ENCODE data around the gene ODC1.

The ODC1 gene

DNA sequence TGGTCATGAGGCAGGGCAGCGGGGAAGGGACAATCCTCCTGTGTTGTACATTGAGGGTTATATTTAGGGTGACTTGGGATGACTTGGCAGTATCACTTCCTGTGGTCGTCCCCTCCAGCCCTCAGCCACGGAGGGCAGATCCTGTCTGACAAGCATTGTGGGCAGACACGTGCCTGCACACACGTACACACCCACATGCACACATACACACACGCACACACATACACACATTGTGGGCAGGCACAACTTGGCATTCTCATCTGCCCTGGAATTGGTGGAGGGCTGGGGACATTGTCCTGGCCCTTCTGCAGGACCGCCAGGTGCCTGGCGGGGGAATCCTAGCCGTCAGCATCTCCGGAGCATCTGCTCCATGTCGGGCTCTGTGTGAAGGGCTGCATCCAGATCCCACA, 47.6 kb downstream of the ODC1 start:
- DNase-seq (ENCODE audit: low read depth, low spot score): no peak

DNA sequence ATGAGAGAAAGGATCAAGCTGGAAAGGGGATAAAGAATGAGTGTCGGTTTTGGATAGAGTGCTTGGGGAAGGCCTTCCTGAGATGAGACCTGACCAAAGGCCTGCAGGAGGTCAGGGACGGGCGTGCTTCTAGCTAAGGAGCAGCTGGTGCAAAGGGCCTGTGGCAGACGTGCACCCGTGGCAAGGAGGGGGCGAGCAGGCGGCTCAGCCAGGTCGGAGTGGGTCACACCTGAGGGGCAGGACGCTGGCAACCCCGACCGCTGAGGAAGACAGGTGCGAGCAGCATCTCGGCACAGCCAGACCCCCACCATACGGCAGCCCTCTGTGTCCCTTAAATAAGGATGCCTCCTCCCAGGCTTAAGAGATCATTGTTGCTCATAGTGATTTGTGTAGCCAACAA, 48.1 kb downstream of the ODC1 start:
- DNase-seq (ENCODE audit: low read depth, low spot score): no peak

DNA sequence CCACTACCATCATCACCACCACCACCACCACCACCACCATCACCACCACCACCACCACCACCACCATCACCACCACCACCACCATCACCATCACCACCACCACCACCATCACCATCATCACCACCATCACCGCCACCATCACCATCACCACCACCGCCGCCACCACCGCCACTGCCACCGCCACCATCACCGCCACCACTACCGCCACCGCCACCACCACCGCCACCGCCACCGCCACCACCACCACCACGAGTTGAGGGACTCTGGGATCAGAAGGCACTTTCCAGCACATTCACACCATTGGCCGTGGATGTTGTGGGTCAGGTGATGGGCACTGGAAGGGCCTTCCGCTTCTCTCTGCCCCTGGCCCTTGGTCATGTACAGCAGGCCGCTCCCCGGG, 48.8 kb downstream of the ODC1 start:
- no peak for DNase-seq (ENCODE audit: low read depth, low spot score)

DNA sequence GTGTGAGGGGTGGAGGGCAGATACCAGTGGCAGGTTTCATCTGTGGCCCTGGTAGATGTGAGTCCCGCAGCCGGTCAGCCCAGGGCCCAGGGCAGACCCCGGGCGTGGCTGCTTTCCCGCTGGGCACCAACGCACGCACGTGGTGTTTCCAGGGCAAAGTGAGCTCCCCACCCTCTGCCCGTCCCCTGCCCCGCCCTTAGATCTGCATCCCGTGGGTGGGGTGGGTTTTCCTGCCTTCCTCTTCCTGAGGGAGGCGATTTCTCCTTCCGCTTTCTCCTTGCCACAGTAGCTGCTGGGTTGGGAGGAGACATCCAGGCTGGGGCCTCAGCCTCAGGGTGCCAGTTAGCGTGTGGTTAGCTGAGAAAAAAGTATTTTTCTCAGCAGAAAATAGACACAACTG, 49.6 kb downstream of the ODC1 start:
- no peak for DNase-seq (ENCODE audit: low read depth, low spot score)

DNA sequence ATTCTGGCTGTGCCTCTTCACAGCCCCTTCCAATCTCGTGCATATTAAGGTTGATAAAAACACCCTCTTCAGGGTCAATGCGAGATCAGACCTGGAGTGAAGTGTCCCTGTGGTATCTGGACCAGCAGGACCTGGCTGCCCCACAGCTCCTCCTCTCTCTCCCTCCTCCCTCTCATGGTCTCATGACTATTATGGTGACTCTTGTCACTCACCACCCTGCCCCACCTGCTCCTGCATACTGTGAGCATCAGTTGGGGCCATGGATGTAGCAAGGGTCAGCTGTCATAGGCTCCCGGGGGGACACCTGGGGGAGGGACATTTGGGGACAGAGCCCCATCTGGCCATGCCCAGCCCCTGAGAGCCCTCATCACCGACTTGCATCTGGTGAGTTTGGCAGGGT, 50.2 kb downstream of the ODC1 start:
- no peak for DNase-seq (ENCODE audit: low read depth, low spot score)

DNA sequence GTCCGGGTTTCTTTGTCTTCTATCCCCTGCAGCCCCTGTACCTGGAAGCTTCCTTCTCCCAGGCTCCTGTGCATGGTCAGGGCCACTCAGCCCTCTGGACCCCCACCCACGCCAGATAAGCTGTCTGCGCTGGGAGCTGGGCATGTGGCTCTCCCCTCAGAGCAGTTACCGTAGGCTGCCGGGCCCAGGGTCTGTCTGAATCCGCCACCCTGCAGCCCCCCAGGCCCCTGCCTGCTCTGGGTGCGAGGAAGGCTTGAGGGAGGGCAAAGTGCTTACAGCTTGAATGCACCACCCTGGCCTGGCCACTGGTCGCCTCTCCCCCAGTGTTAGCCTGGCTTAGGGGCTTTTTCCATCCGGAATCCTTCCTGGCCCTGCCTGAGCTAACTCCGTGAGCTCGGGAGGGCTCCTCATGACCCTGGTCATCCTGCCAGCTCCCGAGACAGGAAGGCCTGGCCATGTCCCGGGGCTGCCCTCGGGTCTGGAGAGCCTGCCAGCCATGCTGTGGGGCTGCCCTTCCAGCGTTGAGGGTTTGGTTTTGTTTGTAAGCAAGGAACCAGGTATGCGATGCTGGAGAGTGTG, 50.7 kb downstream of the ODC1 start:
- DNase-seq (ENCODE audit: low read depth, low spot score): no peak

DNA sequence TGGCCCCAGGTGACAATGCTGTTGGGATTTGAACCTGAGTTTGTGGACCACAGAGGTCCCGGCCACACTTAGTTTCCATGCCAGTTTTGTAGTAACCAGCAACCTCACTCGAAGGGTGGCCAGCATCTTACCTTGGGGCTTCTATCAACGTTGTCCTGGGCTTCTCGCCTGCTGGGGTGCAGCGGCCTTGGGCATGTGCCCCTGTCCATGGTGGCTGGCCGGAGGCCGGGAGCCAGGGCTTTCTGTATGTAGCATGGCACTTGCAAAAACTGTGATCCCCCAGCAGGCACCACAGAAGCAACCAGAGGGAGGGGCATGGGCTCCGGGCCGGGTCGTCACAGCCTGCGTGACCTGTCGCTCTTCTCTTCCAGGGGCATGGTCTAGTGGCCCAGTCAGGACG, 51.7 kb downstream of the ODC1 start:
- no peak for DNase-seq (ENCODE audit: low read depth, low spot score)

DNA sequence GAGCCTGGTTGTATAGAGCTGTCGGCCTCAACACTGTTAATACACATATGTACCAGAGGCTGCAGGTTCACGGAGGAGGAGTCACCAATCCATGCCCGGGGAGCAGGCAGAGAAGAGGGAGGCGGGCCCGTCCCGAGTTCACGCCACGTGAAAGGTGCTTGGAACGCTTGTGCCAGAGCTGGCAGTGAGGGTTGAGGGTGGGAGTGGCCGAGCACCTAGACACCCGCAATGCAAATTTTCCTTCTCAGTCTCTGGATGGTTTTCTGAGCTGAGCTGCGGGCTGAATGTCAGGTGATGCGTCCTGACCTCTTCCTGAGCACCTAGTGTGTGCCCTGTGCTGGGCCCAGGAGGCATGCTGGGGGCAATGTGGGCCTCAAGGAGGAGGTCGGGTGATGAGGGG, 52.2 kb downstream of the ODC1 start:
- DNase-seq (ENCODE audit: low read depth, low spot score): no peak

DNA sequence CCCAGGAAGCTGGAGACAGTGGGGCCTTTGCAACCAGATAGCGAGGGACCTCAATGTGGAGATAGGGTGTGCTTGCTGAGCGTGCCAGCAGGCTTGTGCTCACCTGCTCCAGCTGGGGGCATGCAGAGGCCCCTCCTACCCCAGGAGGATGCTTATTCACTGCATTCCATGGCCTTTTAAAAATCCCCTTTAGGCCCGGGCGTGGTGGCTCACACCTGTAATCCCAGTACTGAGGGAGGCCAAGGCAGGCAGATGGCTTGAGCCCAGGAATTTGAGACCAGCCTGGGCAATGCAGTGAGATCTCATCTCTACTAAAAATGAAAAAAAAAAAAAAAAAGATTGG, 54.5 kb downstream of the ODC1 start:
- no peak for DNase-seq (ENCODE audit: low read depth, low spot score)

DNA sequence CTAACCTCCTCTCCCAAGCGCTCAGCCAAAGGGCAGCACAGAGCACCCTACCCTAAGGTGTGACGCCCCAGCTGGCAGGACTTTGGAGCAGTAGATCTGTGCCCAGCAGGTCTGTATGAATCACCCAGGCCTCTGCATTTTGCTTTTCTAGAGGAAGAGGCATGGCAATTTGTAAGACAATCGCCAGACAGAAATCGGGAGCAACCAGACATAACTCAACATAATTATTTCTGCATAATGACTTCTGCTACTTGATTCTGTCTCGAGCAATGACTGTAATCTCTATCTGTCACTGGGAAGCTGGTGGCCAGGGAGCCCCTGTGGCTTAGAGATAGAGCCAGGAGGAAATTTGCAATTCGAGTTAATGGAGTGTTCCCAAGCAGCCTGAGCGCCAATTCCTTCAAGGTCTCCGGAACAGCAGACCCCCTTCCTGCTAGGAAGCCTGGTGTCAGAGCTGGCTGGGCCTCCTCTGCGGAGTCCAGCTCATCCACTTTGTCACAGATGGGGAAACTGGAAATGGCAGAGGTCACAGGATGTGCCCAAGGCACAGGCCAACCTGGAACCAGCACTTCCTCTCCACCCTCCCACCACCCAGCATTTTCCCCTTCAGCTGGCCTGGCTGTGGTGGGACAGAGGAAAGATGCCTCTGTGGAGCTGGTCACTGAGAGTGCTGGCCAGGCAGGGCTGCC, 55.0 kb downstream of the ODC1 start:
- no peak for DNase-seq (ENCODE audit: low read depth, low spot score)

DNA sequence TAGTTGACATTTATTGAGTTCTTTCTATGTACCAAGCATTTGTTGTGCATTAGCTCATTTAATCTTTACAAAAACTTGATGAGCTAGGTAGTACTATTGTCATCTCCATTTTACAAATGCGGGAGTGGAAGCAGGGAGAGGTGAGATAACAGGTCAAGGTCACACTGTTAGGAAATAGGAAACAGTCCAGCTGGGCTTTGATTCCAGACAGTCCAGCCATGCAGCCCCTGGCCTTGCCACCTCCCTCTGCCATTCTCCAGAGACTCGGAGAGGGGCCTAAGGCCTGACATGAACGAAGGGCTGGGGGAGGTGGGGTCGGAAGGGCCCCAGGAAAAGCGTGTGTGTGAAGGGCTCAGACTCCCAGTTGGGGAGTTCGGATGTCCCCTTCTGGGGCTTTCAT, 55.6 kb downstream of the ODC1 start:
- DNase-seq (ENCODE audit: low read depth, low spot score): no peak

DNA sequence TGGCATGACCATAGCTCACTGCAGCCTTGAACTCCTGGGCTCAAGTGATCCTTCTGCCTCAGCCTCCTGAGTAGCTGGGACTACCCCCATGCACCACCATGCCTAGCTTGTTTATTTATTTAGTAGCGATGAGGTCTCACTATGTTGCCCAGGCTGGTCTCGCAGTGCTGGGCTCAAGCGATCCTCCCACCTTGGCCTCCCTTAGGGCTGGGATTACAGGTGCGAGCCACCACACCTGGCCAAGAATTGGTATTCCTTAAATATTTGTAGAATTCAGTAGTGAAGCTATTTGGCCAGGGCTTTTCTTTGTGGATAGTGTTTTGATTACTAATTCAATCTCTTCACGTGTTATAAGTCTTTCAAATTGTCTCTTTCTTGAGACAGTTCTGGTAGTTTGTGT, 56.0 kb downstream of the ODC1 start:
- no peak for DNase-seq (ENCODE audit: low read depth, low spot score)

DNA sequence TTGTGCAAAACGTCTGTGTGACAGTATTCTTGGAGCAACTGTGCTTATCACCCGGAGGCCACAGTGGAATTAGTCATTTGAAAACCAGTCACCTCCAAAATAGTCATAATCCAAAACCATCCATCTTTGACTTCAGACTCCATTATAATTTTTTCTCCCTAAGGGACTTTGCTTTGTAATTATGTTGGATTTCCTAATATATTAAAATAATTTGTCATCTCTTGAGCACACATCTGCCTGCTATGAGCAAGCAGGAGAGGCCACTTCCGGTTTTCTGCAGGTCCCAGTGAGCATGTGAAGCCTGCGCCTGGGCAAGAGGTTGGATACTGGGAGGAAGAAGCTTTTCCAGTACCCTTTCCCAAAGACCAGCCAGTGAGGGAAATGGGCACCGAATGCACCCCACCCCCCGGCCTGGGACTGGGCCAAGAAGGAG, 57.7 kb downstream of the ODC1 start:
- DNase-seq (ENCODE audit: low read depth, low spot score): no peak
